Loucy (cell line): ENCODE measurements around the gene LRRC4C.

Source experiments
- EZH2phosphoT487 ChIP-seq: fragments of 200-600 bp; IDR thresholded peaks from 2 replicates; pipeline ENCODE4 v1.6.1; 2018; ENCODE audit warnings: antibody characterized with exemption, mild to moderate bottlenecking, moderate library complexity, borderline replicate concordance
- TF ChIP-seq, protein P1 (sequence below): fragments of 200-600 bp; sonication (generic); conservative IDR thresholded peaks from 2 replicates; pipeline ENCODE4 v1.5.1; 2014; ENCODE audit warnings: mild to moderate bottlenecking, antibody characterized with exemption, low read length

DNA sequence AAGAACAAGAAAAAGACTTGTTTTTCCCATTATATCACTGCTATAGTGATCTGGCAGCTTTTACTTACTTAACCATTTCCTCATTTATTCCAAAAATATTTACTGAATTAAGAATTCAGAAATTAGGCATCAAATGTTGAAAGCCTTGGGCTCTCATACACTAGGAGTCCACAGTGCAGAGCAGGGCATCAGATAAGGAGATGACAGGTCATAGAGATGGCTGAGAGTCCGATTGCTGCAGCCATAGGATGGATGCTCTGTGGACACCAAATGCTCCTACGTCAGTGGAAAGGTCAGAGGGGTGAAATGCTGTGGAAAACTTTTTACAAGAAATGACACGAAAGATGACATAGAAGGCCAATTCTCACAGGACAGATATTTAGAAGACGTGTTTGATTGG lies 771.1 kb downstream of the LRRC4C start:
- TF ChIP-seq, protein P1, sequence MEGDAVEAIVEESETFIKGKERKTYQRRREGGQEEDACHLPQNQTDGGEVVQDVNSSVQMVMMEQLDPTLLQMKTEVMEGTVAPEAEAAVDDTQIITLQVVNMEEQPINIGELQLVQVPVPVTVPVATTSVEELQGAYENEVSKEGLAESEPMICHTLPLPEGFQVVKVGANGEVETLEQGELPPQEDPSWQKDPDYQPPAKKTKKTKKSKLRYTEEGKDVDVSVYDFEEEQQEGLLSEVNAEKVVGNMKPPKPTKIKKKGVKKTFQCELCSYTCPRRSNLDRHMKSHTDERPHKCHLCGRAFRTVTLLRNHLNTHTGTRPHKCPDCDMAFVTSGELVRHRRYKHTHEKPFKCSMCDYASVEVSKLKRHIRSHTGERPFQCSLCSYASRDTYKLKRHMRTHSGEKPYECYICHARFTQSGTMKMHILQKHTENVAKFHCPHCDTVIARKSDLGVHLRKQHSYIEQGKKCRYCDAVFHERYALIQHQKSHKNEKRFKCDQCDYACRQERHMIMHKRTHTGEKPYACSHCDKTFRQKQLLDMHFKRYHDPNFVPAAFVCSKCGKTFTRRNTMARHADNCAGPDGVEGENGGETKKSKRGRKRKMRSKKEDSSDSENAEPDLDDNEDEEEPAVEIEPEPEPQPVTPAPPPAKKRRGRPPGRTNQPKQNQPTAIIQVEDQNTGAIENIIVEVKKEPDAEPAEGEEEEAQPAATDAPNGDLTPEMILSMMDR, result no peak
- TF ChIP-seq EZH2phosphoT487, result no peak
